OCI-LY3 (cell line): Measurements from ENCODE around the gene MAP3K4.
A peak's percentile ranks its signal among the peaks of the same experiment; 100 is the strongest.

Source experiments
- H2AFZ ChIP-seq: fragments of 200-600, 300-600 bp; shearing (Covaris generic); 2 replicates; pipeline ENCODE4 v1.6.0; 2014; ENCODE audit warnings: antibody characterized with exemption, low read depth, low read length
- H3K27ac ChIP-seq: fragments of 200-600, 300-600 bp; sonication (generic); 2 replicates; pipeline ENCODE4 v1.5.1; 2014; ENCODE audit warnings: mild to moderate bottlenecking, low read length, moderate library complexity, mixed read lengths
- H3K27me3 ChIP-seq: fragments of 200-600, 300-600 bp; sonication (generic); 2 replicates; pipeline ENCODE4 v1.6.1; 2014; ENCODE audit warnings: low read depth, low read length, mixed read lengths
- H3K36me3 ChIP-seq: fragments of 200-600, 300-600 bp; sonication (generic); replicated peaks from 2 replicates; pipeline ENCODE3; 2014; ENCODE audit warnings: low read depth, low read length, mixed read lengths
- H3K4me1 ChIP-seq: fragments of 300-600, 200-600 bp; sonication (generic); 2 replicates; pipeline ENCODE4 v1.6.1; 2014; ENCODE audit warnings: low read length, mixed read lengths
- H3K4me2 ChIP-seq: fragments of 200-600, 300-600 bp; sonication (generic); 2 replicates; pipeline ENCODE4 v1.6.1; 2014; ENCODE audit warnings: low read length, mixed read lengths
- H3K4me3 ChIP-seq: fragments of 300-600, 200-600 bp; sonication (generic); 2 replicates; pipeline ENCODE4 v1.5.1; 2014; ENCODE audit warnings: antibody characterized with exemption, mild to moderate bottlenecking, low read length, moderate library complexity
- H3K79me2 ChIP-seq: fragments of 300-600, 200-600 bp; shearing (Covaris generic); 2 replicates; pipeline ENCODE4 v1.6.1; 2014; ENCODE audit warnings: mild to moderate bottlenecking, low read length, mixed read lengths
- H3K9ac ChIP-seq: fragments of 300-600, 200-600 bp; shearing (Covaris generic); 2 replicates; pipeline ENCODE4 v1.6.0; 2014; ENCODE audit warnings: mild to moderate bottlenecking, low read length, moderate library complexity
- H3K9me3 ChIP-seq: fragments of 200-600, 300-600 bp; shearing (Covaris generic); 2 replicates; pipeline ENCODE4 v1.6.1; 2014; ENCODE audit warnings: low read length, mixed read lengths; ENCODE audit not compliant: insufficient read depth
- H4K20me1 ChIP-seq: fragments of 200-600, 300-600 bp; sonication (generic); 2 replicates; pipeline ENCODE4 v1.6.1; 2016; ENCODE audit warnings: low read length, mixed read lengths; ENCODE audit not compliant: insufficient read depth
- EZH2phosphoT487 ChIP-seq: fragments of 200-600 bp; shearing (Covaris generic); IDR thresholded peaks from 2 replicates; pipeline ENCODE4 v1.6.1; 2018; ENCODE audit warnings: antibody characterized with exemption, mixed run types, low read depth
- TF ChIP-seq, protein P1 (sequence below): fragments of 200-600, 300-600 bp; sonication (generic); IDR thresholded peaks from 2 replicates; pipeline ENCODE4 v1.5.1; 2014; ENCODE audit warnings: antibody characterized with exemption, low read length, low read depth

Gene MAP3K4

DNA sequence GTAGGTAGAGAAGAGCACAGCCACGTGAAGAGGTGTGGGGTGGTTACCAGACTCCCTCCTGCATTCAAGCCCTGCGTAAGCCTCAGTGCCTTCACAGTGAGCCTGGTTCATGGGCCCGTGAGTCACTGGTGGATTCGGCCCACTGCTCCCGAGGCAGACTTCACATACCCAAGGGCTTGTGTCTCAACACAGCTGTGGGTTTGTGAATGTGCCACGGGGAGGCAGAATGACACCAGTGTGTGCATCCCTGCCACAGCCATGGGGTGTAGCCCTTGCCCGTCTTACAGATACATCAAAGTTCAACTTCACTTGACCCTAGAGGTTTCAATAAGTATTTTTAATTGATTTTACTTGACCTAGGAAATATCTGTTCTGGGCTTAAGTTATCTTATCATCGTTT is 108.5 kb downstream of the MAP3K4 start:
- Histone ChIP-seq H3K9ac (no peak overlapping the region), H3K4me2 (no peak overlapping the region), H3K27me3 (no peaks in the 10 kb centered on the region), H2AFZ (no peak overlapping the region), H3K4me3 (no peak overlapping the region), H3K79me2 (no peaks in the 10 kb centered on the region), H3K27ac (no peak overlapping the region), H3K4me1 (no peaks in the 10 kb centered on the region), H4K20me1 (no peaks in the 10 kb centered on the region), H3K9me3 (no peaks in the 10 kb centered on the region), H3K36me3 (peaks cover 43% of the 10 kb centered on the region)
- no peak for TF ChIP-seq EZH2phosphoT487

DNA sequence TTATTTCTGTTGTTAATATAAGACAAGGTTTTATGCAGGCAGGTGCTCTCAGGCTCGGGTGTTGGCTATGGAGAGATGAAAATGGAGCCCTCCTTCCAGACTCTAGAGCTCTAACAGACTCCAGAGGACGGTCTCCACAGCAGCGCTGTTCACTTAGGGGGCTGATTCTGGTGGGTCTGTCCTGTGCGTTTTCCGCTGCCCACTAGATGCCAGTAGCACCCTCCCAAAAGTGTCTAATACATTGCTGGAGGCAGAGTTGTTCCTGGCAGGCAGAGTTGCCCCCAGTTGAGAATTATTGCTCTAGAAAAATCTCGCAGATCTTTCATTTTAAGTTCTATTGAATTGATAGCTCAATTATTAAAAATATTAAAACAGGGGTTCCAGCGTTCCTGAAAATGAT is 109.9 kb downstream of the MAP3K4 start:
- TF ChIP-seq, protein P1, sequence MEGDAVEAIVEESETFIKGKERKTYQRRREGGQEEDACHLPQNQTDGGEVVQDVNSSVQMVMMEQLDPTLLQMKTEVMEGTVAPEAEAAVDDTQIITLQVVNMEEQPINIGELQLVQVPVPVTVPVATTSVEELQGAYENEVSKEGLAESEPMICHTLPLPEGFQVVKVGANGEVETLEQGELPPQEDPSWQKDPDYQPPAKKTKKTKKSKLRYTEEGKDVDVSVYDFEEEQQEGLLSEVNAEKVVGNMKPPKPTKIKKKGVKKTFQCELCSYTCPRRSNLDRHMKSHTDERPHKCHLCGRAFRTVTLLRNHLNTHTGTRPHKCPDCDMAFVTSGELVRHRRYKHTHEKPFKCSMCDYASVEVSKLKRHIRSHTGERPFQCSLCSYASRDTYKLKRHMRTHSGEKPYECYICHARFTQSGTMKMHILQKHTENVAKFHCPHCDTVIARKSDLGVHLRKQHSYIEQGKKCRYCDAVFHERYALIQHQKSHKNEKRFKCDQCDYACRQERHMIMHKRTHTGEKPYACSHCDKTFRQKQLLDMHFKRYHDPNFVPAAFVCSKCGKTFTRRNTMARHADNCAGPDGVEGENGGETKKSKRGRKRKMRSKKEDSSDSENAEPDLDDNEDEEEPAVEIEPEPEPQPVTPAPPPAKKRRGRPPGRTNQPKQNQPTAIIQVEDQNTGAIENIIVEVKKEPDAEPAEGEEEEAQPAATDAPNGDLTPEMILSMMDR = 0 out of 2 replicates have a peak, but pooled peaks have one; percentile 22
- no peak for TF ChIP-seq EZH2phosphoT487
- no peak overlapping the region for H3K4me2 ChIP-seq
- H3K9ac ChIP-seq = no peak overlapping the region
- H3K4me3 ChIP-seq = no peak overlapping the region
- H4K20me1 ChIP-seq = no peaks in the 10 kb centered on the region
- no peaks in the 10 kb centered on the region for H3K9me3 ChIP-seq
- peaks cover 39% of the 10 kb centered on the region for H3K36me3 ChIP-seq
- no peak overlapping the region for H2AFZ ChIP-seq
- no peaks in the 10 kb centered on the region for H3K79me2 ChIP-seq
- H3K4me1 ChIP-seq = no peaks in the 10 kb centered on the region
- H3K27ac ChIP-seq = no peak overlapping the region
- H3K27me3 ChIP-seq = no peaks in the 10 kb centered on the region

DNA sequence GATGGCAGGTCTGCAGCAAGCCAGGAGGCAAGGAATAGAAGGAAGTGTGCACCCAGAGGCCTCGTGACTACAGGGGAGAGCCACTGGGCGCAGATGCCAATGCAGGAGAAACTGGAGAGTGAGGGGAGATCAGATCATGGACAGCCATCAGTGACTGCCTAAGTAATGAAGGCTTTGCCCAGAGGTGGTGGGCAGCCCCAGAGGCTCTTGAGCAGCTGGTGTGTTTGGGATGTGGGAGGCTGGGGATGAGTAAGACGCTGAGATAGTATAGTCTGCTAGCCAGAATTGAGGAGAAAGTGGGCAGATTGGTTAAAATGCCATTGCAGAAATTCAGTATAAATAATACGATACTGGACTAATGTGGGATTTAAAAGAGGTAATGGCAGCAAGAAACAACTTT is 111.9 kb downstream of the MAP3K4 start:
- peaks cover 37% of the 10 kb centered on the region for H3K36me3 ChIP-seq
- no peaks in the 10 kb centered on the region for H3K79me2 ChIP-seq
- no peaks in the 10 kb centered on the region for H3K4me1 ChIP-seq
- H3K27ac ChIP-seq = no peak overlapping the region
- no peak overlapping the region for H3K4me3 ChIP-seq
- H3K9ac ChIP-seq = no peak overlapping the region
- TF ChIP-seq, protein P1 = no peak
- TF ChIP-seq EZH2phosphoT487 = no peak
- no peaks in the 10 kb centered on the region for H3K27me3 ChIP-seq
- no peaks in the 10 kb centered on the region for H4K20me1 ChIP-seq
- no peak overlapping the region for H2AFZ ChIP-seq
- H3K4me2 ChIP-seq = no peak overlapping the region
- H3K9me3 ChIP-seq = no peaks in the 10 kb centered on the region

DNA sequence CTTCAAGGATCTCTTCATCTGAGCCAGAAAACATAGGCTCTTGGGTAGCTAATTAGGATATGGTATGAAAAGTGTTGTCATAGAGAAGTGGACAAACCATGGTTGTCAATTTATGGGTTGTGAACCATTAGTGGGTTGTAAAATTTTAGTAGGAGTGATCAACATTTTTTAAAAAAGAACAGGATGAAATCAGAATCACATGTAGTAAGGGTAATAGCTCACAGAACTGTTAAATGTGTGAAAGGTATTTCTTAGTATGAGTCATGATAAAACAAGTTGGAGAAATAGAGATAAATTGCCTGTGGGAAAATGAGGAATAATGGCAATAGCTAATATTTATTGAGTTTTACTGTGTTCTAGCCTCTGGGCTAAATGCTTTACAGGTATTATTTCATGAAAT is 113.4 kb downstream of the MAP3K4 start:
- Histone ChIP-seq H3K4me2 (no peak overlapping the region), H3K36me3 (peaks cover 46% of the 10 kb centered on the region), H3K9ac (no peak overlapping the region), H3K9me3 (no peaks in the 10 kb centered on the region), H3K27ac (no peak overlapping the region), H3K79me2 (no peaks in the 10 kb centered on the region), H4K20me1 (no peaks in the 10 kb centered on the region), H3K4me3 (no peak overlapping the region), H3K4me1 (no peaks in the 10 kb centered on the region), H3K27me3 (no peaks in the 10 kb centered on the region), H2AFZ (no peak overlapping the region)
- no peak for TF ChIP-seq EZH2phosphoT487
- TF ChIP-seq, protein P1 = no peak

DNA sequence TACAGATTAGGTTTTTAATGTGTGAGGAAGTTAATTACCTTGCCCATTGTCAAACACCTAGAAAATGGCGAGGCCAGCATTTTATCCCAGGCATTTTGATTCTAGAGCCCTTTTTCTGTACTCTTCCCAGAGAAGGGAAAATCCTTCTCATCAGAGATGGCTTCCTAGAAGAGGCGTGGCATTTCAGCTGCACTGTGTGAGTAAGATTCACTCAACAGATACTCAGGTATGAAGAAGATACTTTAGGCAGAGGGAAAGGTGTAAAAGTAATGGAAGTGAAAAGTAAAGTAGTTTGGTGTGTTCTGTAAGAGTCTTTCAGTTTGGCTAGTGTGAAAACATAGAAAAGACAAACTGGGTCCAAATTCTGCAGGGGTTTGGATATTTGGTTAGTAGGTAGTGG is 113.8 kb downstream of the MAP3K4 start:
- Histone ChIP-seq H3K4me1 (no peaks in the 10 kb centered on the region), H2AFZ (no peak overlapping the region), H3K4me2 (no peak overlapping the region), H4K20me1 (no peaks in the 10 kb centered on the region), H3K27me3 (no peaks in the 10 kb centered on the region), H3K79me2 (no peaks in the 10 kb centered on the region), H3K4me3 (no peak overlapping the region), H3K9ac (no peak overlapping the region), H3K9me3 (no peaks in the 10 kb centered on the region), H3K36me3 (peaks cover 50% of the 10 kb centered on the region), H3K27ac (no peak overlapping the region)
- TF ChIP-seq, protein P1 = no peak
- no peak for TF ChIP-seq EZH2phosphoT487
